Activated CD4-positive, CD25-positive, alpha-beta regulatory T cell (primary cell): ENCODE data around the gene HLF.

Experiments
- DNase-seq, 4 experiments: peaks; one replicate each; lab custom pipeline; 2025; lab: John Stamatoyannopoulos, UW

HLF gene

GRCh38 chr17:55308613-55309391, 44.0 kb downstream of the HLF start:
- no peak for DNase-seq

- DNase-seq = no peak
Measured at GRCh38 chr17:55311767-55312375, 47.1 kb downstream of the HLF start.

GRCh38 chr17:55312852-55313251, 48.1 kb downstream of the HLF start:
- DNase-seq = no peak

GRCh38 chr17:55314061-55314783, 49.5 kb downstream of the HLF start:
- no peak for DNase-seq

GRCh38 chr17:55314784-55315491, 50.2 kb downstream of the HLF start:
- DNase-seq = no peak

GRCh38 chr17:55316499-55316898, 51.7 kb downstream of the HLF start:
- no peak for DNase-seq

GRCh38 chr17:55317284-55317683, 52.5 kb downstream of the HLF start:
- no peak for DNase-seq

- DNase-seq = no peak
Measured at GRCh38 chr17:55318081-55318480, 53.3 kb downstream of the HLF start.

GRCh38 chr17:55318715-55319487, 54.1 kb downstream of the HLF start:
- no peak for DNase-seq

- no peak for DNase-seq
Measured at GRCh38 chr17:55319933-55320593, 55.3 kb downstream of the HLF start.

GRCh38 chr17:55320594-55321426, 56.0 kb downstream of the HLF start:
- no peak for DNase-seq

- DNase-seq = no peak
Measured at GRCh38 chr17:55321427-55322060, 56.8 kb downstream of the HLF start.

GRCh38 chr17:55322453-55322985, 57.8 kb downstream of the HLF start:
- DNase-seq = no peak

GRCh38 chr17:55323518-55324295, 58.9 kb downstream of the HLF start:
- no peak for DNase-seq

GRCh38 chr17:55324296-55324978, 59.7 kb downstream of the HLF start:
- DNase-seq = no peak

- DNase-seq = no peak
Measured at GRCh38 chr17:55325406-55325805, 60.6 kb downstream of the HLF start.

- no peak for DNase-seq
Measured at GRCh38 chr17:55326030-55326429, 61.3 kb downstream of the HLF start.
